Mucosa of rectum (tissue), 2 donors: Measurements from ENCODE around the gene AK5.
"Not testable (repeated sequence)": the region's sequence is repeated elsewhere in the genome, so short reads cannot be mapped to it uniquely, and the experiment has no call there.

Experiments
- H3K27ac ChIP-seq, 2 donors: one replicate each; pipeline ENCODE4 v1.7.0; 2013; ENCODE audit warnings: inconsistent platforms in 2 of 2, low read depth in 2 of 2, low read length in 2 of 2
- H3K27me3 ChIP-seq, 2 donors: one replicate each; pipeline ENCODE4 v1.7.0; 2013; ENCODE audit warnings: low read length in 2 of 2; ENCODE audit not compliant: control insufficient read depth in 2 of 2, insufficient read depth in 2 of 2
- H3K36me3 ChIP-seq, 2 donors: one replicate each; pipeline ENCODE4 v1.7.0; 2013; ENCODE audit warnings: low read length in 2 of 2; ENCODE audit not compliant: control insufficient read depth in 2 of 2, insufficient read depth in 2 of 2
- H3K4me1 ChIP-seq, 2 donors: one replicate each; pipeline ENCODE4 v1.7.0; 2013; ENCODE audit warnings: low read length in 2 of 2, mild to moderate bottlenecking in 1 of 2; ENCODE audit not compliant: control insufficient read depth in 2 of 2, insufficient read depth in 2 of 2
- H3K4me3 ChIP-seq, 2 donors: one replicate each; pipeline ENCODE4 v1.7.0; 2013; ENCODE audit warnings: low read length in 2 of 2
- H3K9ac ChIP-seq, 2 donors: one replicate each; pipeline ENCODE4 v1.7.0; 2013; ENCODE audit warnings: low read length in 2 of 2, low read depth in 1 of 2, mild to moderate bottlenecking in 1 of 2
- H3K9me3 ChIP-seq, 2 donors: one replicate each; pipeline ENCODE4 v1.7.0; 2013; ENCODE audit warnings: low read length in 2 of 2; ENCODE audit not compliant: control insufficient read depth in 2 of 2
- donor health status: healthy.
- donor health status: Normal muscosa, but diverticular disease.

AK5 gene

GRCh38 chr1:77509051-77509492, 227.3 kb downstream of the AK5 start:
- H3K4me3 ChIP-seq, result no peak overlapping the region
- H3K27me3 ChIP-seq, result no peaks in the 10 kb centered on the region
- H3K9me3 ChIP-seq, result no peaks in the 10 kb centered on the region
- no peak overlapping the region for H3K9ac ChIP-seq
- no peak overlapping the region for H3K27ac ChIP-seq
- H3K36me3 ChIP-seq, result no peaks in the 10 kb centered on the region
- no peaks in the 10 kb centered on the region for H3K4me1 ChIP-seq

DNA sequence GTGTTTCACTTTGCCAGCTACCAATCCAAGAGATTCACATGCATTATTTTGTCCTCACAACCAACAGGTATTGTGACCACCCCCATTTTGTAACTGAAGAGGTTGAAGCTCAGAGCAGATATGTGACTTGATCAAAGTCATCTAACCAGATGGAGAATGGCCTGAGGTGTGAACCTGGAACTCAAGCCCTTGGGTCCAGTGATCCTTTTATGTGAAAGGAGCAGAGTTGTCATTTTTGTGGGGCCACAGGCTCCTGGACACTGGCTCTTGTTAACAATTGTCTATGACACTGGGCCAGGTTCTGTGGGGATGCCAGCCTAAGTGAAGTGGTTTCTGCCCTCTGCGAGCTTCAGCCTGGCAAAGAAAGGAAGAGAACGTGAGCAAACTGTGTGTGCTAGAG, 228.1 kb downstream of the AK5 start:
- H3K9ac ChIP-seq, result no peak overlapping the region
- no peaks in the 10 kb centered on the region for H3K9me3 ChIP-seq
- H3K36me3 ChIP-seq, result no peaks in the 10 kb centered on the region
- H3K4me1 ChIP-seq, result no peaks in the 10 kb centered on the region
- no peak overlapping the region for H3K27ac ChIP-seq
- H3K4me3 ChIP-seq, result no peak overlapping the region
- no peaks in the 10 kb centered on the region for H3K27me3 ChIP-seq

DNA sequence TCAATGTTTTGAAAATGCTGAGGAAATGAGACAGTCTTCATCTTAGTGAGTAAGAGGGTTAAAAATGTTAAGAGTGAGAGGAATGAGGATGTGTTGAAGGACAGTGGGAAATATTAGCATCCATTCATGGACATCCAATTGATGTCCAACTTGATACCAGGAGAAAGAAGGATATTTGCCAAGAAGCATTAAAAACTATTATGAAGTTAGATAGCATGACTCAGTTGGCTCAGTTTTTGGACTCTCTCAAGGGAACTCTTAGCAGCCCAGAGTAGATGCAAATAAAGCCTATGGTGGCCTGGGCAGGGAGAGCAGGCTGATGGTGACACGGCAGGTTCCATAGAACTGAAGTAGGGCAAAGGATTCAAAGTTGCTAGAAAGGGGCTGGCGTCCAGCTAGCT, 229.6 kb downstream of the AK5 start:
- no peak overlapping the region for H3K27ac ChIP-seq
- no peak overlapping the region for H3K4me3 ChIP-seq
- H3K9me3 ChIP-seq, result no peaks in the 10 kb centered on the region
- no peak overlapping the region for H3K9ac ChIP-seq
- H3K4me1 ChIP-seq, result no peaks in the 10 kb centered on the region
- no peaks in the 10 kb centered on the region for H3K36me3 ChIP-seq
- no peaks in the 10 kb centered on the region for H3K27me3 ChIP-seq

DNA sequence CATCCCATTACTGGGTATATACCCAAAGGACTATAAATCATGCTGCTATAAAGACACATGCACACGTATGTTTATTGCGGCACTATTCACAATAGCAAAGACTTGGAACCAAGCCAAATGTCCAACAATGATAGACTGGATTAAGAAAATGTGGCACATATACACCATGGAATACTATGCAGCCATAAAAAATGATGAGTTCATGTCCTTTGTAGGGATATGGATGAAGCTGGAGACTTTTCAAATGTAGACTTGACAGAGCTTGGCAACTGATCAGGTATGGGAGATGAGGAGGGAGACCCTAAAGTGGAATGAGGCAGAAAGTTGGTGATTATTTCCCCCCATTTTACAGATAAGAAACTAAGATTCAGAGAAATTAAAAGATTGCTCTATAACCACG, 230.8 kb downstream of the AK5 start:
- not testable (repeated sequence) for H3K36me3 ChIP-seq, H3K27me3 ChIP-seq, H3K4me3 ChIP-seq, H3K4me1 ChIP-seq, H3K9me3 ChIP-seq, H3K9ac ChIP-seq, H3K27ac ChIP-seq

DNA sequence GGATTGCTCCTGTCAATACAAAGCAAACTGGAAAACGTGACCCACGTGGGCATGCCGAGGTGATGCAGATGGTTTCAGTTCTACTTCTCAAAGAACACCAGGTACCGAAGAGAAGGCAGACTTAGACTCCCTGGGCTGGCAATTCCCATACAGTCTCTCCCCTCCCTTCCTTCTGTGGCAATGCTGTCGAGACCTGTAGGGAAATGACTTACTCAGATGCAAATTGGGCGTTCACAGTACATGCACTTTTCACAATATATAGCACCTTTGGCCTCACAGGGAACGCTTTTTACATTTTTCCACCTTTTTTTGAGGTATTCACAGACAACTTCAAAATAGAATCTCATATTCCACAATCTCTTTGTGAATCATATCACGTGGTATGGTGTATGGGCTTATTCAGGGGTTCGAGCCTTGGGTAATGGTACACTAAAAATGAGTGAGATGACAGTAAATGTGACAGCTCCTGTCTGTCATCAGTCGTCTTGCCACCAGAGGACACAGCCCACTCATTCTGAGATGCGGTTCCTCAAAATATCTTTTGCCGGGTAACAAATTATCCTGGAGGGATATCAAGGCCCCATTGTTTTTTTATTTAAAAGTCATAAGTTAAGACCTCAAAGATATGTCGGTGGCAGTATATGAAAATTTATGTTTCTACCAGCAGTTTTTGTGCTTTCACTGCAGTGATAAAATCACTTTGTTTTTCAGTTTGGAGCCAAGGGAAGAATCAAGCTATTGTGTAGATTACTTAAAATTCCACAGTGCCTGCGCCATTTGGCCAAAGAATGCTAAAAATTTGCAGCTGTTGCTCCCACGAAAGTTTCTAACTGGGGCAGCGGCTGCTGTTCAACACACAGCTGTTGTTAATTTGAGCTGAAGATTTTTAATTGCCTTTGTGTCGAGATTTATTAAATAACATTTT, 232.3 kb downstream of the AK5 start:
- Histone ChIP-seq H3K4me3 (no peak overlapping the region), H3K9me3 (no peaks in the 10 kb centered on the region), H3K4me1 (no peaks in the 10 kb centered on the region), H3K9ac (no peak overlapping the region), H3K27me3 (no peaks in the 10 kb centered on the region), H3K27ac (no peak overlapping the region), H3K36me3 (no peaks in the 10 kb centered on the region)

- H3K4me3 ChIP-seq, result no peak overlapping the region
- H3K36me3 ChIP-seq, result no peaks in the 10 kb centered on the region
- no peaks in the 10 kb centered on the region for H3K27me3 ChIP-seq
- no peaks in the 10 kb centered on the region for H3K9me3 ChIP-seq
- no peak overlapping the region for H3K9ac ChIP-seq
- no peaks in the 10 kb centered on the region for H3K4me1 ChIP-seq
- no peak overlapping the region for H3K27ac ChIP-seq
Observed at GRCh38 chr1:77514921-77515776, 233.3 kb downstream of the AK5 start.

GRCh38 chr1:77516106-77516505, 234.3 kb downstream of the AK5 start:
- Histone ChIP-seq H3K9me3 (no peaks in the 10 kb centered on the region), H3K27me3 (no peaks in the 10 kb centered on the region), H3K4me3 (no peak overlapping the region), H3K36me3 (no peaks in the 10 kb centered on the region), H3K27ac (no peak overlapping the region), H3K4me1 (no peaks in the 10 kb centered on the region), H3K9ac (no peak overlapping the region)

GRCh38 chr1:77524038-77524437, 242.2 kb downstream of the AK5 start:
- H3K4me1 ChIP-seq, result no peaks in the 10 kb centered on the region
- no peaks in the 10 kb centered on the region for H3K36me3 ChIP-seq
- H3K9me3 ChIP-seq, result no peaks in the 10 kb centered on the region
- no peak overlapping the region for H3K4me3 ChIP-seq
- H3K27me3 ChIP-seq, result no peaks in the 10 kb centered on the region
- no peak overlapping the region for H3K9ac ChIP-seq
- no peak overlapping the region for H3K27ac ChIP-seq

GRCh38 chr1:77531149-77531548, 249.3 kb downstream of the AK5 start:
- H3K27ac ChIP-seq, H3K4me3 ChIP-seq, H3K36me3 ChIP-seq, H3K27me3 ChIP-seq, H3K4me1 ChIP-seq, H3K9ac ChIP-seq, H3K9me3 ChIP-seq: not testable (repeated sequence)

GRCh38 chr1:77531596-77532280, 249.9 kb downstream of the AK5 start:
- H3K9ac ChIP-seq, H3K4me3 ChIP-seq, H3K36me3 ChIP-seq, H3K27me3 ChIP-seq, H3K4me1 ChIP-seq, H3K27ac ChIP-seq, H3K9me3 ChIP-seq: not testable (repeated sequence)
